ENCODE data around the gene CES4A.

DNA sequence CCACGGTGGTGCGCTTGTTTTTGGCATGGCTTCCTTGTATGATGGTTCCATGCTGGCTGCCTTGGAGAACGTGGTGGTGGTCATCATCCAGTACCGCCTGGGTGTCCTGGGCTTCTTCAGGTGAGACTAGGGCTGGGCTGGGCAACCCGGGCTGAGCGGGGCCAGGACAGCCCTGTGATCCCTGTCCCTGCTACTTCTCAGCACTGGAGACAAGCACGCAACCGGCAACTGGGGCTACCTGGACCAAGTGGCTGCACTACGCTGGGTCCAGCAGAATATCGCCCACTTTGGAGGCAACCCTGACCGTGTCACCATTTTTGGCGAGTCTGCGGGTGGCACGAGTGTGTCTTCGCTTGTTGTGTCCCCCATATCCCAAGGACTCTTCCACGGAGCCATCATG lies 48.2 kb upstream of the CES4A start:
- no peak for TF ChIP-seq TAF1 (IDR thresholded peaks at IDR 0.05; ENCODE audit: borderline replicate concordance, low read depth, low read length)
- TF ChIP-seq POLR2A (IDR thresholded peaks at IDR 0.05; ENCODE audit: low read depth, low read length) = no peak

All from GM12892 (cell line).